Measurements from ENCODE around the gene ABCG1.

Gene ABCG1

DNA sequence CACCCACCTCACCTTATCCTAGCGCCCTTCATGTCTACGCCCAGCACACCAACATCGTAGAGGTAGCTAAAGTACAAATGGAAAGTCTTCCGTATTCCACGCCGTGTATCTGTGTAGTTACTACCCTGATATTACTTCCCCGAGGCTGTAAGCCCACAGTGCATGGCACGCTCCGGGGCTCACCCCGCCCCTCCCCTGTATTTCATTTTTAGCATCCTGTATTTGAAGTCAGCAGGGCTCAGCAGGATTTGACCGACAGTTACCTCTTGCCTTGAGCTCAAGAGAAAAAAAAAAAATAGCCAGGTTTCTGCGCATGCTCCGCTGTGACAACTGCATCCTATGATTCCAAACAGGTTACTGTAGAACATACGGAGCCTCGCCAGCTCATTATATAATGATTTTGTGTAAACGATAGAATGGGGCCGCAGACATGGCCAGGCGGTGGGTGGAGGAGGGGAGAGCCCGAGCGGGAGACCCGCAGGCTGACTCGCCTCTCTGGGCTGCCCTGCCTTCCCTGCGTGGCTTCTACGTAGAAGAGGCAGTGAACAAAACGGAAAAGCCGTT is 1.3 kb downstream of the ABCG1 start:
- Histone ChIP-seq H3K4ac (ENCODE audit: low read depth, low read length) (no peak overlapping the region), H4K5ac (ENCODE audit: low read length) (no peak overlapping the region), H2AK5ac (ENCODE audit: low read length) (no peak overlapping the region), H2BK5ac (ENCODE audit: low read length) (no peak overlapping the region), H2BK120ac (ENCODE audit: low read depth, low read length) (no peak overlapping the region), H3K56ac (ENCODE audit: low read length) (no peak overlapping the region), H3K18ac (ENCODE audit: low read length) (no peak overlapping the region), H3K79me2 (ENCODE audit: control insufficient read depth, insufficient read depth, low read length) (no peaks in the 10 kb centered on the region), H4K8ac (ENCODE audit: low read depth, low read length) (no peak overlapping the region), H3K27ac (ENCODE audit: low read depth, low read length) (no peak overlapping the region), H3K4me1 (ENCODE audit: control insufficient read depth, low read depth, low read length) (no peaks in the 10 kb centered on the region), H3K36me3 (ENCODE audit: control insufficient read depth, insufficient read depth, low read length) (no peaks in the 10 kb centered on the region), H3K4me3 (ENCODE audit: low read length) (no peak overlapping the region), H3K79me1 (ENCODE audit: low read length) (no peaks in the 10 kb centered on the region), H3K27me3 (ENCODE audit: insufficient read depth, low read length, poor library complexity) (no peaks in the 10 kb centered on the region), H3K23ac (ENCODE audit: low read length) (no peak overlapping the region), H3K4me2 (ENCODE audit: low read length) (peak overlapping the region; percentile 83), H2BK15ac (replicated peaks; ENCODE audit: low read depth) (no peak overlapping the region), H3K9ac (ENCODE audit: low read length) (no peak overlapping the region)
- DNase-seq, result peak; percentile 86
- no CpG with 5 or more reads among the region's 26 CpGs for WGBS (ENCODE audit: extremely low coverage, insufficient coverage, low lambda C conversion rate)

GRCh38 chr21:42221581-42222345 is 2.8 kb downstream of the ABCG1 start:
- H3K23ac ChIP-seq (ENCODE audit: low read length), result no peak overlapping the region
- no peak overlapping the region for H4K5ac ChIP-seq (ENCODE audit: low read length)
- H3K4ac ChIP-seq (ENCODE audit: low read depth, low read length), result no peak overlapping the region
- H3K27me3 ChIP-seq (ENCODE audit: insufficient read depth, low read length, poor library complexity), result no peaks in the 10 kb centered on the region
- H2BK5ac ChIP-seq (ENCODE audit: low read length), result no peak overlapping the region
- no peak overlapping the region for H3K4me3 ChIP-seq (ENCODE audit: low read length)
- no peaks in the 10 kb centered on the region for H3K4me1 ChIP-seq (ENCODE audit: control insufficient read depth, low read depth, low read length)
- H3K9ac ChIP-seq (ENCODE audit: low read length), result no peak overlapping the region
- H2AK5ac ChIP-seq (ENCODE audit: low read length), result no peak overlapping the region
- DNase-seq, result no peak
- no peaks in the 10 kb centered on the region for H3K79me1 ChIP-seq (ENCODE audit: low read length)
- no peaks in the 10 kb centered on the region for H3K79me2 ChIP-seq (ENCODE audit: control insufficient read depth, insufficient read depth, low read length)
- no peak overlapping the region for H3K56ac ChIP-seq (ENCODE audit: low read length)
- WGBS (ENCODE audit: extremely low coverage, insufficient coverage, low lambda C conversion rate), result no CpG with 5 or more reads among the region's 15 CpGs
- H3K4me2 ChIP-seq (ENCODE audit: low read length), result no peak overlapping the region
- H2BK15ac ChIP-seq (replicated peaks; ENCODE audit: low read depth), result no peak overlapping the region
- H3K18ac ChIP-seq (ENCODE audit: low read length), result no peak overlapping the region
- H4K8ac ChIP-seq (ENCODE audit: low read depth, low read length), result no peak overlapping the region
- H3K27ac ChIP-seq (ENCODE audit: low read depth, low read length), result no peak overlapping the region
- H3K36me3 ChIP-seq (ENCODE audit: control insufficient read depth, insufficient read depth, low read length), result no peaks in the 10 kb centered on the region
- no peak overlapping the region for H2BK120ac ChIP-seq (ENCODE audit: low read depth, low read length)

GRCh38 chr21:42222386-42222785 is 3.4 kb downstream of the ABCG1 start:
- no peak overlapping the region for H2BK120ac ChIP-seq (ENCODE audit: low read depth, low read length)
- no peak overlapping the region for H3K4ac ChIP-seq (ENCODE audit: low read depth, low read length)
- H4K8ac ChIP-seq (ENCODE audit: low read depth, low read length), result no peak overlapping the region
- no peak overlapping the region for H3K9ac ChIP-seq (ENCODE audit: low read length)
- H3K4me1 ChIP-seq (ENCODE audit: control insufficient read depth, low read depth, low read length), result no peaks in the 10 kb centered on the region
- no peaks in the 10 kb centered on the region for H3K79me1 ChIP-seq (ENCODE audit: low read length)
- no peak for DNase-seq
- no peak overlapping the region for H3K4me2 ChIP-seq (ENCODE audit: low read length)
- no peak overlapping the region for H3K18ac ChIP-seq (ENCODE audit: low read length)
- no peak overlapping the region for H3K56ac ChIP-seq (ENCODE audit: low read length)
- no peak overlapping the region for H2BK15ac ChIP-seq (replicated peaks; ENCODE audit: low read depth)
- H3K27me3 ChIP-seq (ENCODE audit: insufficient read depth, low read length, poor library complexity), result no peaks in the 10 kb centered on the region
- no peak overlapping the region for H3K27ac ChIP-seq (ENCODE audit: low read depth, low read length)
- no peak overlapping the region for H4K5ac ChIP-seq (ENCODE audit: low read length)
- H3K23ac ChIP-seq (ENCODE audit: low read length), result no peak overlapping the region
- H3K36me3 ChIP-seq (ENCODE audit: control insufficient read depth, insufficient read depth, low read length), result no peaks in the 10 kb centered on the region
- WGBS (ENCODE audit: extremely low coverage, insufficient coverage, low lambda C conversion rate), result no CpG with 5 or more reads among the region's 6 CpGs
- no peaks in the 10 kb centered on the region for H3K79me2 ChIP-seq (ENCODE audit: control insufficient read depth, insufficient read depth, low read length)
- no peak overlapping the region for H2AK5ac ChIP-seq (ENCODE audit: low read length)
- no peak overlapping the region for H2BK5ac ChIP-seq (ENCODE audit: low read length)
- H3K4me3 ChIP-seq (ENCODE audit: low read length), result no peak overlapping the region

DNA sequence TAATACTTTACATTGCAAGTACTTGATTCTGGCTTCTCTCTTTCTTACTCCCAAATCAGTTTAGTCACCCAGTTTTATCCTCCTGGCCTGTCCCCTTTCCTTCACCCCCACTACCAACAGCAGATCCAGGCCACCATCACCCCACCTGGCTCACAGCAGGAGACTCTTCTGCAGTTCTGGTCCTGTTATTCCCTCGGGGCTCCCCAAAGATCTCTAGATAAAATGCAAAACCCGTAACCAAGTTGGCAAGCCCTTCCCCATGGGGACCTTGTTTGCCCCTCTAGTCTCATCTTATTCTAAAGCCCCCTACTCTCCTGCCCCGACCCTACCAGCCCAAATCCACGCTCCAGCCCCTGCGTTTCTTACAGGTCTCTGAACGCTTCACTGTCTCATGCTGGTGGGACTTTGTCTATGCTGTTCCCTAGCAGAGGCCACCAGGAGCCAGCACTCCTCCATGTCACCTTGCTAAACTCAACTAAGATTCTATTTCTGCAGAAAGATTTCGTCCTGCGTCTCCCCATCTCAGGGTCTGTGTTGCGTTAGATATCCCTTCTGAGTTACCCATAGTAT is 4.0 kb downstream of the ABCG1 start:
- H4K8ac ChIP-seq (ENCODE audit: low read depth, low read length), result no peak overlapping the region
- no peaks in the 10 kb centered on the region for H3K79me2 ChIP-seq (ENCODE audit: control insufficient read depth, insufficient read depth, low read length)
- H2AK5ac ChIP-seq (ENCODE audit: low read length), result no peak overlapping the region
- H2BK15ac ChIP-seq (replicated peaks; ENCODE audit: low read depth), result no peak overlapping the region
- no peak overlapping the region for H3K18ac ChIP-seq (ENCODE audit: low read length)
- H2BK5ac ChIP-seq (ENCODE audit: low read length), result no peak overlapping the region
- no CpG with 5 or more reads among the region's 9 CpGs for WGBS (ENCODE audit: extremely low coverage, insufficient coverage, low lambda C conversion rate)
- H3K36me3 ChIP-seq (ENCODE audit: control insufficient read depth, insufficient read depth, low read length), result no peaks in the 10 kb centered on the region
- H2BK120ac ChIP-seq (ENCODE audit: low read depth, low read length), result no peak overlapping the region
- H3K56ac ChIP-seq (ENCODE audit: low read length), result no peak overlapping the region
- no peak overlapping the region for H3K23ac ChIP-seq (ENCODE audit: low read length)
- H4K5ac ChIP-seq (ENCODE audit: low read length), result no peak overlapping the region
- H3K27ac ChIP-seq (ENCODE audit: low read depth, low read length), result no peak overlapping the region
- no peaks in the 10 kb centered on the region for H3K27me3 ChIP-seq (ENCODE audit: insufficient read depth, low read length, poor library complexity)
- DNase-seq, result no peak
- H3K79me1 ChIP-seq (ENCODE audit: low read length), result no peaks in the 10 kb centered on the region
- H3K4ac ChIP-seq (ENCODE audit: low read depth, low read length), result no peak overlapping the region
- no peak overlapping the region for H3K4me3 ChIP-seq (ENCODE audit: low read length)
- no peak overlapping the region for H3K4me2 ChIP-seq (ENCODE audit: low read length)
- H3K9ac ChIP-seq (ENCODE audit: low read length), result no peak overlapping the region
- no peaks in the 10 kb centered on the region for H3K4me1 ChIP-seq (ENCODE audit: control insufficient read depth, low read depth, low read length)

GRCh38 chr21:42223826-42224575 is 5.1 kb downstream of the ABCG1 start:
- Histone ChIP-seq H2BK15ac (replicated peaks; ENCODE audit: low read depth) (no peak overlapping the region), H3K23ac (ENCODE audit: low read length) (no peak overlapping the region), H3K56ac (ENCODE audit: low read length) (no peak overlapping the region), H3K27ac (ENCODE audit: low read depth, low read length) (no peak overlapping the region), H3K4me3 (ENCODE audit: low read length) (no peak overlapping the region), H2AK5ac (ENCODE audit: low read length) (no peak overlapping the region), H4K5ac (ENCODE audit: low read length) (no peak overlapping the region), H3K4ac (ENCODE audit: low read depth, low read length) (no peak overlapping the region), H2BK120ac (ENCODE audit: low read depth, low read length) (no peak overlapping the region), H2BK5ac (ENCODE audit: low read length) (no peak overlapping the region), H3K4me2 (ENCODE audit: low read length) (no peak overlapping the region), H3K27me3 (ENCODE audit: insufficient read depth, low read length, poor library complexity) (no peaks in the 10 kb centered on the region), H4K8ac (ENCODE audit: low read depth, low read length) (no peak overlapping the region), H3K79me2 (ENCODE audit: control insufficient read depth, insufficient read depth, low read length) (no peaks in the 10 kb centered on the region), H3K4me1 (ENCODE audit: control insufficient read depth, low read depth, low read length) (no peaks in the 10 kb centered on the region), H3K9ac (ENCODE audit: low read length) (no peak overlapping the region), H3K79me1 (ENCODE audit: low read length) (no peaks in the 10 kb centered on the region), H3K18ac (ENCODE audit: low read length) (no peak overlapping the region), H3K36me3 (ENCODE audit: control insufficient read depth, insufficient read depth, low read length) (no peaks in the 10 kb centered on the region)
- WGBS (ENCODE audit: extremely low coverage, insufficient coverage, low lambda C conversion rate), result no CpG with 5 or more reads among the region's 15 CpGs
- DNase-seq, result no peak
